Mucosa of rectum (tissue), 2 donors: ENCODE data around the gene FCGR2B.
A peak's percentile ranks its signal among the peaks of the same experiment; 100 is the strongest.
"Not testable (repeated sequence)": the region's sequence is repeated elsewhere in the genome, so short reads cannot be mapped to it uniquely, and the experiment has no call there.

Experiments used
- H3K27ac ChIP-seq, 2 donors: one replicate each; pipeline ENCODE4 v1.7.0; 2013; ENCODE audit warnings: inconsistent platforms in 2 of 2, low read depth in 2 of 2, low read length in 2 of 2
- H3K27me3 ChIP-seq, 2 donors: one replicate each; pipeline ENCODE4 v1.7.0; 2013; ENCODE audit warnings: low read length in 2 of 2; ENCODE audit not compliant: control insufficient read depth in 2 of 2, insufficient read depth in 2 of 2
- H3K36me3 ChIP-seq, 2 donors: one replicate each; pipeline ENCODE4 v1.7.0; 2013; ENCODE audit warnings: low read length in 2 of 2; ENCODE audit not compliant: control insufficient read depth in 2 of 2, insufficient read depth in 2 of 2
- H3K4me1 ChIP-seq, 2 donors: one replicate each; pipeline ENCODE4 v1.7.0; 2013; ENCODE audit warnings: low read length in 2 of 2, mild to moderate bottlenecking in 1 of 2; ENCODE audit not compliant: control insufficient read depth in 2 of 2, insufficient read depth in 2 of 2
- H3K4me3 ChIP-seq, 2 donors: one replicate each; pipeline ENCODE4 v1.7.0; 2013; ENCODE audit warnings: low read length in 2 of 2
- H3K9ac ChIP-seq, 2 donors: one replicate each; pipeline ENCODE4 v1.7.0; 2013; ENCODE audit warnings: low read length in 2 of 2, low read depth in 1 of 2, mild to moderate bottlenecking in 1 of 2
- H3K9me3 ChIP-seq, 2 donors: one replicate each; pipeline ENCODE4 v1.7.0; 2013; ENCODE audit warnings: low read length in 2 of 2; ENCODE audit not compliant: control insufficient read depth in 2 of 2
- donor health status: healthy.
- donor health status: Normal muscosa, but diverticular disease.

The FCGR2B gene

DNA sequence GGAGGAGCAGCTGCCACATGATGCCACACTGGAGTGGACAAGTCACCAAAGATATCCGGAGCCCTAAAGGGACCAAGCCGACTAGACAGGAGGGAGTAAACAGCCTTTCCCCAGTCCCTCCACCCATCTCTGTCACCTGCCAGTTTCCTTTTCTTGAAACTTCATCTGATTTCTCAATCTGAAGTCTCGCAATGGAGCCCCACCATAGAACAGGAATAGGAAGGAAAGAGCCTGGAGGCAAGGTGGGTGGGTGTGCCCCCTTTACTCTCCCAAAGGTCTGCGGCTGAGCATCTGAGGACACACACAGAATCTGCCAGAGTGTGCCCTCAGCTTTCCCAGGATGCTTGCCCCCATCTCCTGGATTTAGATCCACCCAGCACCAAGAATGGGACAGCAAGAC, 31.9 kb upstream of the FCGR2B start, which contains the start of gene FCGR3B:
Gene FCGR3B (minus strand): TSS at position 101 of the 400 bp plus-strand sequence. CDS start 82 bp downstream, at position 19.
- H3K4me3 ChIP-seq: no peak within 1 kb of the TSS
- no peaks in the 10 kb centered on the region for H3K9me3 ChIP-seq
- no peak within 1 kb of the TSS for H3K9ac ChIP-seq
- H3K4me1 ChIP-seq: no peaks in the 10 kb centered on the region
- no peaks in the 10 kb centered on the region for H3K27me3 ChIP-seq
- no peaks in the 10 kb centered on the region for H3K36me3 ChIP-seq
- H3K27ac ChIP-seq: no peak within 1 kb of the TSS

DNA sequence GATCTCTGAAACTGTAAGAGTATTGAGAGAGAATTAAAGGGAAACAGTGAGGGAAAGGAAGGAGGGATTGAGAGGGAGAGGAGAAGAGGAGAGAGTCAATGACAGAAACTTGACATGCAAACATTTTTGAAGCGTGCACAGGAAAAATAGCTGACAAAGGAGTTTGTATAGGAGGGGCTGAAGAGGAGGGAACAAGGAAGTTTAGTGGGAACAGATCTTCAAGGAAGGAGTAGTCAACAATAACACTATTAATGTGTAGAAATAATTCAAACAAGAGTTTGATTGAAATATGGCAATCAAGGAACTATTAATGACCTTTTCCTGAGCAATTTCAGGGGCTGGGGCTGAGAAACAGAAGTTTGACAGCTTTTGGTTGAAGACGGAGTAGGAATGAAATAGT, 27.9 kb upstream of the FCGR2B start:
- H3K27ac ChIP-seq, H3K36me3 ChIP-seq, H3K27me3 ChIP-seq, H3K9ac ChIP-seq, H3K9me3 ChIP-seq, H3K4me1 ChIP-seq, H3K4me3 ChIP-seq: not testable (repeated sequence)

DNA sequence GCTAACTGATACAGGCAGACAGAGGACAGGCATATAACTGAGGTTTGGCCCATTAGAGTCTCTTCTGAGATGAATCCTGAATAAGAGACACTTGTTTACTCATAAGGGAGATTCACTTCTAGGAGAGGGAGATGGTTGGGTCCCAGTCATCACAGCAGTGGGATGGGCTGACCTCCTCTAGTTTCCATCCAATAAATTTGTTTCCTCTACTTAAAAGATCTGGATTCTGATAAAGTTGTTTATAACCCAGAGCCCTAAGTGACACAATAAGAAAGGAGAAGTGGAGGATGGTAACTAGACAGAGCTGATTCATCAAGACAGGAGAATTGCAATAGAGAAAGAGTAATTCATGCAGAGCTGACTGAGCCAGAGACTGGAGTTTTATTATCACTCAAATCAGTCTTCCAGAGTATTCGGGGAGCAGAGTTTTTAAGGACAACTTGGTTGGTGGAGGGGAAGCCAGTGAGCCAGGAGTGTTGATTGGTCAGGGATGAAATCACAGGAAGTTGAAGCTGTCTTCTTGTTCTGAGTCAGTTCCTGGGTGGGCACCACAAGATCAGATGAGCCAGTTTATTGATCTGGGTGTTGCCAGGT, 26.7 kb upstream of the FCGR2B start:
- H3K9ac ChIP-seq, H3K27me3 ChIP-seq, H3K27ac ChIP-seq, H3K36me3 ChIP-seq, H3K9me3 ChIP-seq, H3K4me3 ChIP-seq, H3K4me1 ChIP-seq: not testable (repeated sequence)

DNA sequence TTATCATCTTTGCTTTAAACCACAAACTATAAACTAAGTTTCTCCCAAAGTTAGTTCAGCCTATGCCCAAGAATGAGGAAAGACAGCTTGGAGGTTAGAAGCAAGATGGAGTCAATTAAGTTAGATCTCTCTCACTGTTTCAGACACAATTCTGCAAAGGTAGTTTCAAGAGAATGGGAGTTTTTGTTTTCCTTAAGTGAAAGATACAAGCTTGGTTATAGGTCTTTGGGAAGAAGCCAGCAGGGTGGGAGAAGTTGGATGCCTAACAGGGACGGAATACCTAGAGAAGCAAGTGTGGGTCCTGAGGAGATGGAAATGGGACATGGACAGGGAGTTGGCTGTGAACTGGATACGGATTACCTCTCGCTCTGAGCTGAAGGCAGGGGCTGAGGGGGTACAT, 26.0 kb upstream of the FCGR2B start:
- H3K36me3 ChIP-seq, H3K9me3 ChIP-seq, H3K4me3 ChIP-seq, H3K27me3 ChIP-seq, H3K27ac ChIP-seq, H3K9ac ChIP-seq, H3K4me1 ChIP-seq: not testable (repeated sequence)

DNA sequence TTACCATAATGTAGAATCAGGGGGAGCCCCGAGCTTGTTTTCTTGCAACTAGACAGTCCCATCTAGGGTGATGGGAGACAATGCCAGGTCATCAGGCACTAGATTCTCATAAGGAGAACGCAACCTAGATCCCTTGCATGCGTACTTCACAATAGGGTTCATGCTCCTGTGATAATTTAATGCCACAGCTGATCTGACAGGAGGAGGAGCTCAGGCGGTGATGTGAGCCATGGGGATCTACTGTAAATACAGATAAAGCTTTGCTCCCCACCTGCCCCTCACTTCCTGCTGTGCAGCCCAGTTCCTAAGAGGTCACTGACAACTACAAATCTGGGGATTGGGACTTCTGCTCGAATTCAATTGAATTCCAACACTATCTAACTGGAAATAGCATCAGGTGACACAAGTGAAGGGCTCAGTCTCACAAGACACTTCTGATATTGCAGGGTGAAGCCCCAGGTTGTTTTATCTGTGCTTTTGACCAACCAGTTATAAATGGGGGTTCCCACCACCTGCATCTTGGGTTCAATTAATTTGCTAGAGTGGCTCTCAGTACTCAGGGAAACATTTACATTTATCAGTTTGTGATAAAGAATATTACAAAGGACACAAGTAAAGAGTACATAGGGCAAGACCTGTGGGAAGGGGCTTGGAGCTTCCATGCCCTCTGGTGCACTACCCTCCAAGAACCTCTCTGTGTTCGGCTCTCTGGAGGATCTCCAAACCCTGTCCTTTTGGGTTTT, 24.5 kb upstream of the FCGR2B start:
- not testable (repeated sequence) for H3K27me3 ChIP-seq, H3K9ac ChIP-seq, H3K27ac ChIP-seq, H3K4me3 ChIP-seq, H3K9me3 ChIP-seq, H3K36me3 ChIP-seq, H3K4me1 ChIP-seq

DNA sequence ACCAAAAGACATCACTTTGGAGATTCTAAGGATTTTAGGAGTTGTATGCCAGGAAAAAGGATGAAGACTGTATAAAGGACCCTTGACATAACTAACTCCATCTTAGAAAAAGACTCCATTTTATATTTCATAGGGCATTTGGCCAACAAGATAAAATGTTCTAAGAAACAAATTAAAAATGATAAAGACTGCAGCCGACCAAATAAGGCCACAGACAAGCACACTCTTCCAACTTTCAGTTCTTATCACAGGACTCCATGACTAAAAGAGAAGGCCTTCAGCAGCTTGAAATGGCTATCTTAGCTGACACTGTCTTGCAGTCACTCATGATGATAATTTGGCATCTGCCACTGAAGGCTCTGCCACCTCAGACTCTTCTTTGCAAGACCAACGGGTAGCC, 23.7 kb upstream of the FCGR2B start:
- H3K9me3 ChIP-seq, H3K9ac ChIP-seq, H3K36me3 ChIP-seq: not testable (repeated sequence)

DNA sequence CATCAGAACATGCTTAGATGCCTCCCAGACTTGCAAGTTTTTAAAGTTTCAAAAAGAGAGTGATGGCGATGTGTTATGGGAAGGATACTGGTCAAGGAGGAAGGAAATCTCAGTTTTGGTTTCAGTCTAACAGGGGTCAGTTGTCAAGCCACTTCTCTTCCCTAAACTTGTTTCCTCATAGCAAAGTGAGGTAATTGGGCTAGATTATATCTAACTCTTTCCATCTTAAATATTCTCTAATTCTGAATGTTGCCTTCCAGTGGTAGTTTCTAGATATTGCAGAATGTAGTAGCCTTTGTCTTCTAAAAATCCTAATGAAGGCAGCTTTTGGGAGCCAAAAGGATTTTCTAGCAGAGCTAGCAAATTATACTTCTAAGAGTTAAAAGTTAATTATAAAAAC, 20.2 kb upstream of the FCGR2B start:
- H3K4me1 ChIP-seq, H3K9ac ChIP-seq, H3K27ac ChIP-seq, H3K27me3 ChIP-seq, H3K4me3 ChIP-seq, H3K9me3 ChIP-seq, H3K36me3 ChIP-seq: not testable (repeated sequence)

More for the DNA sequence above, 23.7 kb upstream of the FCGR2B start:
- not testable (repeated sequence) for H3K4me1 ChIP-seq, H3K27ac ChIP-seq, H3K27me3 ChIP-seq, H3K4me3 ChIP-seq

DNA sequence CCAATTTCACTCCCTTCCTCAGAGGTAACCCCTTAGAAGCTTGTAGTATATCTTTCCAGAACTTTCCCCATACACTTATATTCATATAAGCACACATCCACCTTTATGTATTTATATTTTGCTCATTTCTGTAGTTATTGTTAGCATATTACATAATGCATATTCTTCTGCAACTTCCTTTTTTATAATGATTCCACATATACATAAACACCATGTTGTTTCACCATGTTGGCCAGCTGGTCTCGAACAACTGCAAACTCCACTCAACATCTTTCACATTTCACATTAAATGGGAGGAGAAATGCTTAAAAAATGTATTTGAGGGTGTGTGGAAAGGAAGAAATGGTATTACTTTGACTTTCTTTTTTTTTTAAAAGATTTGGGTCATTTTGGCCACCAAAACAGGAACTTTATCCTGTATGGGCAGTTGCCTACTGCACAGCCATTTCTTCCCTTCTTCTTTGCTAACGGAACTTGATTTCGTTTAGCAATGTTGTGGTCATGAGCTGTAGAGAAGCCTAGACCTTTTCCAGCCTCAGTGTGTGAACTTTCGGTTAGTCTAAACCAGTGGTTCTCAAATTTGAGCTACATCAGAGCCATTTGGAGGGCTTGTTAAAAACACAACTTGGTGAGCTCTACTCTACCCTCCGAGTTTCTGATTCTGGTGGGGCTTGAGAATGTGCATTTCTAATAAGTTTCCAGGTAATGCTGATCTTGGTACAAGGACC, 19.3 kb upstream of the FCGR2B start:
- not testable (repeated sequence) for H3K4me3 ChIP-seq, H3K9me3 ChIP-seq, H3K9ac ChIP-seq, H3K4me1 ChIP-seq, H3K27me3 ChIP-seq, H3K36me3 ChIP-seq
- peak overlapping the region in 1 of 2 donors; percentile 23 for H3K27ac ChIP-seq

DNA sequence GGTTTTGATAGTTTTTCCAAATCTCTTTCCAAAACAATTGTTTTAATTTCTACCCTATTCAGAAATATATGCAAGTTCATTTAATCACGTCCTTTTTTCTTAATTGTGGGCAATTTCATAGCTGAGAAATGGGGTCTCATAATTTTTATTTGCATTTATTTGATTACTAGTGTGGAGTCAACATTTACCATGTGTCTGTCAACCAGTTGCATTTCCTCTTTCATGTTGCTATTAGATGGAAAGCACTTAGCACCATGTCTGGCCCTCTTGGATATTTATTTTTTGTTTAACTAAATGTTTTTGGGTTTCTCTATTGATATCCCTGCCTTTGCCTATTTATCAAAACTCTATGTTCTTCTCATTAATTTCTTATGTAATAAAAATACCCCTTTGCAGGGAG, 18.1 kb upstream of the FCGR2B start:
- not testable (repeated sequence) for H3K4me1 ChIP-seq, H3K9me3 ChIP-seq, H3K9ac ChIP-seq, H3K4me3 ChIP-seq, H3K36me3 ChIP-seq, H3K27ac ChIP-seq, H3K27me3 ChIP-seq

DNA sequence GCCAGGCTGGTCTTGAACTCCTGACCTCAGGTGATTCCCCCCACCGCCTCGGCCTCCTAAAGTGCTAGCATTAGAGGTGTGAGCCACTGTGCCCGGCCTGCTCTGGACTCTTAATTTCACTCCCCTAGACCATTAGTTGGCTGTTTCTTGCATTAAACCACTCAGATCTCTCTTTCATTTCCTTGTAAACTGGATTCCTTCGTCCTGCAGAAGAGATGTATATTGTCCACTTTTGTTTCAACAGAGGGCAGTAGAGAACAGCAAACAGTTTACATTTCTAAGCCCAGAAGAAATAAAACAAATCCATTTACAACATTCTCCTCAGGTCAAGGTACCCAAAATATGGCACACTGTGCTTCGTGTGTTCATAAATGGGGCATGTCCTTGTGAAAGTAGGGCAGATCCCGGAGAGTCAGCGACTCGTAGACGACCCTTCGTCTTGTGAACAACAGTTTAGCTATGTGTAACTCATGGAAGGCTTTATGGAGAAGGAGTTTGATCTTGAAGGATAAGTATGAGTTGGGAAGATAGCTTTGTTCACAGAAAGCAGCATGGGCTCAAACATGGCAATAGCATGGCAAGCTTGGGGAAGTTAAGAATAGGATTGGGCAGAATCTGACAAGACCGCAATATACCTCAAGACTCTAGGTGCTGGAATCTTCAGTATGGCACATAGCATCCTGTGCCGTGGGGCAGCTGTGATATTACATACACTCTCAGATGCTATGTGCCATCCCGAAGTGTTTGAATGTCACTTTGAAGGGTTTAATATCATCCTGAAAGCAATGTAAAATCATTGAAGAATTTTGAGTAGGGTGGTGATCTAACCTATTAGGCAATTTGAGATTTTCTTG, 15.2 kb upstream of the FCGR2B start:
- H3K4me1 ChIP-seq, H3K4me3 ChIP-seq, H3K27me3 ChIP-seq, H3K36me3 ChIP-seq, H3K9ac ChIP-seq, H3K9me3 ChIP-seq, H3K27ac ChIP-seq: not testable (repeated sequence)
